GM06990 (cell line): Measurements from ENCODE around the gene CXCL8.

Experiments used
- DNase-seq: peaks from one replicate; pipeline ENCODE4 v3.0.0-alpha.2; 2011; ENCODE audit not compliant: insufficient read length; ENCODE audit errors: extremely low read depth
- H3K27me3 ChIP-seq: replicated peaks from 2 replicates; pipeline ENCODE4 v1.6.0; 2011; ENCODE audit warnings: low read length; ENCODE audit not compliant: control insufficient read depth, insufficient read depth
- H3K36me3 ChIP-seq: 2 replicates; pipeline ENCODE4 v1.5.1; 2011; ENCODE audit warnings: low read length; ENCODE audit not compliant: control insufficient read depth, insufficient read depth
- H3K4me3 ChIP-seq: replicated peaks from 2 replicates; pipeline ENCODE4 v1.5.1; 2011; ENCODE audit warnings: low read depth, mild to moderate bottlenecking, control low read depth, low read length
- TF ChIP-seq, protein P1 (sequence below): IDR thresholded peaks from 2 replicates; pipeline ENCODE4 v1.5.1; 2011; ENCODE audit warnings: low read length, control low read depth, mild to moderate bottlenecking, inconsistent platforms; ENCODE audit not compliant: insufficient read depth, poor library complexity, severe bottlenecking

Gene CXCL8

DNA sequence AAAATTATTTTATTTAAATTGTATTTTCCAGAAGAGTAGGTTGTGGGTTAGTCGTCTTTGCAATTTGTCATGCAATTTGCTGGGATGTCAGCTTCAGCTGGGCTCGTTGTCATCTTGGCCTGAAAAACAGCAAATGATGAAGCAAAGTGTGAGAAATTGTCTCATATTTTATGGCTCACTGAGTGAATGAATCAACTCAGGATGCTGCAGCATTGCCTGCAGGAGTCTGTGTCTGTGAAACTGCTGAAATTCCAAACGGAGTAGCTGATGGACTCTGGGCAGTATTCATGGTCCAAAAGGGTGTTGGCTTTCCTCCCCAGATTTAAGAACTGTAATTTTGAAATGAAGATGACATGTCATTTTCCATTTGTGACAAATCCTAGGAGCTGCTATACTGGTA is 37.2 kb downstream of the CXCL8 start:
- TF ChIP-seq, protein P1, sequence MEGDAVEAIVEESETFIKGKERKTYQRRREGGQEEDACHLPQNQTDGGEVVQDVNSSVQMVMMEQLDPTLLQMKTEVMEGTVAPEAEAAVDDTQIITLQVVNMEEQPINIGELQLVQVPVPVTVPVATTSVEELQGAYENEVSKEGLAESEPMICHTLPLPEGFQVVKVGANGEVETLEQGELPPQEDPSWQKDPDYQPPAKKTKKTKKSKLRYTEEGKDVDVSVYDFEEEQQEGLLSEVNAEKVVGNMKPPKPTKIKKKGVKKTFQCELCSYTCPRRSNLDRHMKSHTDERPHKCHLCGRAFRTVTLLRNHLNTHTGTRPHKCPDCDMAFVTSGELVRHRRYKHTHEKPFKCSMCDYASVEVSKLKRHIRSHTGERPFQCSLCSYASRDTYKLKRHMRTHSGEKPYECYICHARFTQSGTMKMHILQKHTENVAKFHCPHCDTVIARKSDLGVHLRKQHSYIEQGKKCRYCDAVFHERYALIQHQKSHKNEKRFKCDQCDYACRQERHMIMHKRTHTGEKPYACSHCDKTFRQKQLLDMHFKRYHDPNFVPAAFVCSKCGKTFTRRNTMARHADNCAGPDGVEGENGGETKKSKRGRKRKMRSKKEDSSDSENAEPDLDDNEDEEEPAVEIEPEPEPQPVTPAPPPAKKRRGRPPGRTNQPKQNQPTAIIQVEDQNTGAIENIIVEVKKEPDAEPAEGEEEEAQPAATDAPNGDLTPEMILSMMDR = no peak

DNA sequence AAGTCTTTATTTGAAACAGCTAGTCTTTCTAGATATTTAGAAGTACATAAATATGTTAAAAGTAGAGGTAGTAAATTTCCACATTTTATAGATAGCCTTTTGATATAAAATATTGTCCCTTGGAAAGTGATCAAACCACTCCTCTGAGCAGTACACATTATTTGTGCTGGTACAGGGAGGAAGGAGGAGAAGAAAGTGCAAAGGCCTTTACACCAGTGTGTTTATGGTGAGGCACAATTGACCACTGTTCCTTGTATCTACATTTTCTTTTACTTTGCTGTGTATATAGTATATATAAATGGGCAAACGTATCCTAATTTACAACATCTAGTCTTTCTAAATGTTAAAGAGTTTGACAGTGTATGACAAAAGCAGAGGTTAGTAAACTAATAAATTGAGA is 39.9 kb downstream of the CXCL8 start:
- TF ChIP-seq, protein P1 = no peak
- no peak overlapping the region for H3K4me3 ChIP-seq
- H3K27me3 ChIP-seq = no peaks in the 10 kb centered on the region
- no peaks in the 10 kb centered on the region for H3K36me3 ChIP-seq
- no peak for DNase-seq

More for the DNA sequence above, 37.2 kb downstream of the CXCL8 start:
- H3K4me3 ChIP-seq = no peak overlapping the region
- no peaks in the 10 kb centered on the region for H3K36me3 ChIP-seq
- DNase-seq = no peak
- no peaks in the 10 kb centered on the region for H3K27me3 ChIP-seq

DNA sequence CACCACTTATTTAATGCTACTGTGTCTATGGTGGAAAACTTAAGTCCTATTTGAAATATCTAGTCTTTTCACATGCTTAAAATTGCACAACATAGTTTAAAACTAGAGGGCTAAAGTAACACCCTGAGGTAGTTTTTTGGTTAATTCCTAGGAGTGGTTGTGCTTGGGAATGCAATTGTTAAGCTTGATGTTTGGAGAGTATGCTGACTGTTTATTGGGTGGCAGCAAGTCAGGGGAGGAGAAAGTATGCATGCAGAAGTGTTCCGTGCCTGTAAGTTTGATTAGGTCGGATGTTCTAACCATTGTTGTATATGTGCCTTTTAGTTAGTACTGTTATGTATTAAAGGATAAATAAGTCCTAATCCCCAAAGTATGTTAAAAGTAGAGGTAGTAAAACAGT is 40.5 kb downstream of the CXCL8 start:
- TF ChIP-seq, protein P1 = no peak
- no peaks in the 10 kb centered on the region for H3K36me3 ChIP-seq
- H3K4me3 ChIP-seq = no peak overlapping the region
- no peaks in the 10 kb centered on the region for H3K27me3 ChIP-seq
- no peak for DNase-seq

DNA sequence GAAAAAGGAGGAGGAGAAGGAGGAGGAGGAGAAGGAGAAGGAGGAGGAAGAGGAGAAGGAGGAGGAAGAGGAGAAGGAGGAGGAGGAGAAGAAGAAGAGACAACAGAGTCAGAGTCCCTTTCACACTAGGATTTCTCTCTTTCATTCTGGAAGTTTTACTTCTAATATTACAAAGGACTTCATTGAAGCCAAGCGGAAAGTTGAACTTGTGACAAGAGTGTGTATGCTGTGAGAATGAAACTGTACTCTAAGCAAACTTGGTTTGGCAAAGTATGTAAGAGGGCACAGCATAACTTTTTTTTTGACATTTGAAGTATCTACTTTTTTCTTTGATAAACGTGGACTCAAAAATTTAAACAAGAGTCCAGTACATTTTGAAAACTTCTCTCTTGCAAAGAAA is 48.0 kb downstream of the CXCL8 start:
- DNase-seq = no peak
- no peaks in the 10 kb centered on the region for H3K36me3 ChIP-seq
- no peak overlapping the region for H3K4me3 ChIP-seq
- TF ChIP-seq, protein P1 = no peak
- H3K27me3 ChIP-seq = no peaks in the 10 kb centered on the region
